Activated CD4-positive, alpha-beta T cell treated with anti-CD3 and anti-CD28 coated beads for 36 hours (primary cell): ENCODE data around the gene NOL12. TPM values are rescaled to one million over a fixed set of nuclear protein-coding genes. Genes with fewer than 3 reads are reported as not detected.

Source experiments
- ATAC-seq: fragments of 200-7000 bp; cut with Tn5 transposase; one replicate; pipeline ENCODE4 v1.10.0; 2021; ENCODE audit warnings: mild to moderate bottlenecking, moderate library complexity
- CTCF ChIA-PET: fragments of 350-600 bp; sonication (Branson Sonifier 250); formaldehyde crosslinking; loops from one replicate; lab custom pipeline; 2021; ENCODE audit warnings: antibody characterized with exemption; lab: Charles Lee
- POLR2A ChIA-PET: fragments of 350-600 bp; sonication (Branson Sonifier 250); formaldehyde crosslinking; loops from one replicate; lab custom pipeline; 2021; ENCODE audit warnings: antibody characterized with exemption, inconsistent platforms; lab: Charles Lee
- DNase-seq: peaks from one replicate; pipeline ENCODE4 v3.0.0-alpha.2; 2020
- H3K27ac Mint-ChIP-seq: one replicate; pipeline ENCODE4 v1.8.0; 2021; ENCODE audit warnings: mixed read lengths
- H3K27me3 Mint-ChIP-seq: one replicate; pipeline ENCODE4 v1.8.0; 2021; ENCODE audit warnings: mixed read lengths
- H3K36me3 Mint-ChIP-seq: one replicate; pipeline ENCODE4 v1.8.0; 2021; ENCODE audit warnings: low read depth, mixed read lengths
- H3K4me1 Mint-ChIP-seq: one replicate; pipeline ENCODE4 v1.8.0; 2021; ENCODE audit warnings: mixed read lengths
- H3K4me3 Mint-ChIP-seq: one replicate; pipeline ENCODE4 v1.8.0; 2021; ENCODE audit warnings: mild to moderate bottlenecking, moderate library complexity, mixed read lengths
- H3K9me3 Mint-ChIP-seq: one replicate; pipeline ENCODE4 v1.8.0; 2021; ENCODE audit warnings: low read depth, mixed read lengths
- intact Hi-C, 2 experiments: fragments of 100-400 bp; cut with DNase I in 1 of 2; cut with micrococcal nuclease in 1 of 2; formaldehyde crosslinking; loops; one replicate each; pipeline versions ENCODE4 v1.14.2 to v1.15.1; 2022 to 2024; cut with DNase I, micrococcal nuclease
- total RNA-seq, 2 experiments: library from RNA; stranded (reverse); gene quantifications; one replicate each; pipeline ENCODE4 v1.2.3, GENCODE V29; 2021

The NOL12 gene
- total RNA-seq, 2 experiments from 2014 or later, result 37.1 to 42.3 TPM

GRCh38 chr22:37733625-37734401 lies 47.7 kb downstream of the NOL12 start:
- DNase-seq (no peak), ATAC-seq (no peak)
- no peaks in the 10 kb centered on the region for H3K9me3 Mint-ChIP-seq
- ChIA-PET CTCF (interaction anchor here (1.0 kb wide), 1 partner anchor 21 kb away, joined by 4 read pairs; no protein-coding TSS in a partner anchor), POLR2A (no interaction called here)
- no peaks in the 10 kb centered on the region for H3K36me3 Mint-ChIP-seq
- H3K4me1 Mint-ChIP-seq, result no peaks in the 10 kb centered on the region
- H3K27me3 Mint-ChIP-seq, result no peaks in the 10 kb centered on the region
- intact Hi-C loops, result no loop called here
- H3K27ac Mint-ChIP-seq, result no peak overlapping the region
- H3K4me3 Mint-ChIP-seq, result no peak overlapping the region

GRCh38 chr22:37734402-37734700 lies 48.2 kb downstream of the NOL12 start:
- ChIA-PET POLR2A (no interaction called here), CTCF (no interaction called here)
- no peaks in the 10 kb centered on the region for H3K9me3 Mint-ChIP-seq
- DNase-seq (no peak), ATAC-seq (no peak)
- no peak overlapping the region for H3K27ac Mint-ChIP-seq
- H3K4me3 Mint-ChIP-seq, result no peak overlapping the region
- intact Hi-C loops, result no loop called here
- no peaks in the 10 kb centered on the region for H3K36me3 Mint-ChIP-seq
- H3K4me1 Mint-ChIP-seq, result no peaks in the 10 kb centered on the region
- no peaks in the 10 kb centered on the region for H3K27me3 Mint-ChIP-seq

GRCh38 chr22:37734964-37735451 lies 48.9 kb downstream of the NOL12 start:
- Mint-ChIP-seq H3K27ac (no peak overlapping the region), H3K36me3 (no peaks in the 10 kb centered on the region), H3K9me3 (no peaks in the 10 kb centered on the region), H3K4me1 (no peaks in the 10 kb centered on the region), H3K4me3 (no peak overlapping the region), H3K27me3 (no peaks in the 10 kb centered on the region)
- DNase-seq, result no peak
- intact Hi-C loops, result no loop called here
- no peak for ATAC-seq
- CTCF ChIA-PET, result interaction anchor here (0.5 kb wide), 1 partner anchor 13 kb away, joined by 4 read pairs; no protein-coding TSS in a partner anchor
- POLR2A ChIA-PET, result no interaction called here

- POLR2A ChIA-PET, result no interaction called here
- CTCF ChIA-PET, result interaction anchor here (0.6 kb wide), 1 partner anchor 192 kb away, joined by 3 read pairs; no protein-coding TSS in a partner anchor
- no peak overlapping the region for H3K27ac Mint-ChIP-seq
- H3K9me3 Mint-ChIP-seq, result no peaks in the 10 kb centered on the region
- intact Hi-C loops, result no loop called here
- H3K4me1 Mint-ChIP-seq, result peaks cover 11% of the 10 kb centered on the region
- DNase-seq, result no peak
- no peaks in the 10 kb centered on the region for H3K27me3 Mint-ChIP-seq
- no peak overlapping the region for H3K4me3 Mint-ChIP-seq
- peaks cover 3% of the 10 kb centered on the region for H3K36me3 Mint-ChIP-seq
- no peak for ATAC-seq
These were observed 52.9 kb downstream of the NOL12 start for GRCh38 chr22:37739035-37739434.

- Mint-ChIP-seq H3K27ac (no peak overlapping the region), H3K27me3 (no peaks in the 10 kb centered on the region), H3K4me1 (peaks cover 11% of the 10 kb centered on the region), H3K4me3 (no peak overlapping the region), H3K9me3 (no peaks in the 10 kb centered on the region), H3K36me3 (peaks cover 3% of the 10 kb centered on the region)
- POLR2A ChIA-PET, result no interaction called here
- intact Hi-C loops, result no loop called here
- CTCF ChIA-PET, result no interaction called here
- ATAC-seq, result no peak
- no peak for DNase-seq
These were observed 53.5 kb downstream of the NOL12 start for GRCh38 chr22:37739611-37740049.

GRCh38 chr22:37740455-37741311 lies 54.5 kb downstream of the NOL12 start:
- ATAC-seq, result peak; percentile 47
- Mint-ChIP-seq H3K9me3 (no peaks in the 10 kb centered on the region), H3K27me3 (no peaks in the 10 kb centered on the region), H3K36me3 (peaks cover 3% of the 10 kb centered on the region), H3K27ac (no peak overlapping the region), H3K4me3 (no peak overlapping the region), H3K4me1 (peaks cover 18% of the 10 kb centered on the region)
- intact Hi-C loops, result no loop called here
- CTCF ChIA-PET, result interaction anchor here (0.7 to 1.3 kb wide), 2 partner anchors 97 to 231 kb away, joined by 4 to 6 read pairs; no protein-coding TSS in a partner anchor
- POLR2A ChIA-PET, result no interaction called here
- peak; percentile 52 for DNase-seq

- Mint-ChIP-seq H3K9me3 (no peaks in the 10 kb centered on the region), H3K27ac (no peak overlapping the region), H3K4me1 (peaks cover 18% of the 10 kb centered on the region), H3K27me3 (no peaks in the 10 kb centered on the region), H3K4me3 (no peak overlapping the region), H3K36me3 (peaks cover 3% of the 10 kb centered on the region)
- ChIA-PET CTCF (interaction anchor here (0.7 to 1.3 kb wide), 2 partner anchors 98 to 230 kb away, joined by 4 to 6 read pairs; no protein-coding TSS in a partner anchor), POLR2A (no interaction called here)
- no peak for ATAC-seq
- DNase-seq, result no peak
- intact Hi-C loops, result no loop called here
These were observed 55.2 kb downstream of the NOL12 start for GRCh38 chr22:37741312-37741795.

GRCh38 chr22:37742376-37743171 lies 56.4 kb downstream of the NOL12 start:
- peak; percentile 27 for DNase-seq
- intact Hi-C loops, result no loop called here
- Mint-ChIP-seq H3K27me3 (no peaks in the 10 kb centered on the region), H3K27ac (peak overlapping the region; percentile 3), H3K4me1 (peaks cover 23% of the 10 kb centered on the region), H3K9me3 (no peaks in the 10 kb centered on the region), H3K4me3 (no peak overlapping the region), H3K36me3 (peaks cover 3% of the 10 kb centered on the region)
- CTCF ChIA-PET, result no interaction called here
- POLR2A ChIA-PET, result no interaction called here
- no peak for ATAC-seq

Other genes starting within 250 kb of the NOL12 start
- 100 to 1,000 TPM; 108 to 125 TPM for gene MFNG, start 200.0 kb upstream of the NOL12 start, total RNA-seq
- gene CARD10, start 166.9 kb upstream of the NOL12 start, total RNA-seq, result not detected
- under 1 TPM; 0.83 to 0.87 TPM for gene CDC42EP1, start 125.9 kb upstream of the NOL12 start, total RNA-seq
- not detected for gene LGALS2, start 106.3 kb upstream of the NOL12 start, total RNA-seq
- 10 to 100 TPM; 55.4 to 66.6 TPM for gene GGA1, start 77.5 kb upstream of the NOL12 start, total RNA-seq
- 10 to 100 TPM; 86.5 to 98.2 TPM for gene SH3BP1, start 46.7 kb upstream of the NOL12 start, total RNA-seq
- 10 to 100 TPM; 35.8 to 37.8 TPM for gene PDXP, start 27.6 kb upstream of the NOL12 start, total RNA-seq
- gene LGALS1, start 10.7 kb upstream of the NOL12 start, total RNA-seq, result 100 to 1,000 TPM; 522 to 663 TPM
- gene TRIOBP, start 10.7 kb downstream of the NOL12 start, total RNA-seq, result 10 to 100 TPM; 23.3 to 26.1 TPM
- 10 to 100 TPM; 21.3 to 22.4 TPM for gene GCAT, start 121.6 kb downstream of the NOL12 start, total RNA-seq
- gene GALR3, start 137.0 kb downstream of the NOL12 start, total RNA-seq, result under 1 TPM in 1 of 2 experiments, not detected in 1; 0.21 TPM
- gene ANKRD54, start 158.0 kb downstream of the NOL12 start, total RNA-seq, result 10 to 100 TPM; 18.6 to 20.1 TPM
- 100 to 1,000 TPM; 632 to 670 TPM for gene EIF3L, start 163.1 kb downstream of the NOL12 start, total RNA-seq
- gene MICALL1, start 220.0 kb downstream of the NOL12 start, total RNA-seq, result 10 to 100 TPM; 11.2 to 11.8 TPM